K562 (cell line): Measurements from ENCODE around the gene ZNF169. TPM values are rescaled to one million over a fixed set of nuclear protein-coding genes. Genes with fewer than 3 reads are reported as not detected.

Experiments used
- CBX8 ChIP-seq: fragments of 200-600 bp; sonication (generic); IDR thresholded peaks from 2 replicates; pipeline ENCODE4 v1.6.1; 2012; ENCODE audit warnings: borderline replicate concordance, mixed run types, low read depth, mild to moderate bottlenecking, moderate library complexity, mixed read lengths, low read length, control low read depth, inconsistent platforms; ENCODE audit not compliant: poor library complexity, severe bottlenecking; ENCODE audit errors: extremely low read depth
- CREB3L1 ChIP-seq: fragments of 450-650 bp; IDR thresholded peaks from 2 replicates; pipeline ENCODE4 v1.6.1; 2014; ENCODE audit warnings: low read depth, mild to moderate bottlenecking, moderate library complexity, borderline replicate concordance
- ESRRB ChIP-seq: fragments of 250-450 bp; sonication (Bioruptor Pico); IDR thresholded peaks from 2 replicates; pipeline ENCODE4 v1.5.0; 2020; ENCODE audit warnings: mild to moderate bottlenecking, moderate library complexity, borderline replicate concordance
- FOXJ2 ChIP-seq: fragments of 200-800 bp; sonication (Bioruptor generic); IDR thresholded peaks from 2 replicates; pipeline ENCODE4 v1.6.1; 2016; ENCODE audit warnings: missing genetic modification characterization, missing compliant biosample characterization
- GATAD2B ChIP-seq: fragments of 450-650 bp; IDR thresholded peaks from 2 replicates; pipeline ENCODE4 v1.6.1; 2017; ENCODE audit warnings: mild to moderate bottlenecking, borderline replicate concordance
- MAZ ChIP-seq, 2 experiments: fragments of 450-650 bp in 1 of 2; sonication (generic) in 1 of 2; formaldehyde crosslinking; IDR thresholded peaks in 1 of 2; conservative IDR thresholded peaks in 1 of 2; 2 replicates each; pipeline versions ENCODE4 v1.4.0 to v1.5.0; 2020; ENCODE audit warnings: mild to moderate bottlenecking in 1 of 2, missing genetic modification reagents in 1 of 2
- NFXL1 ChIP-seq: fragments of 450-650 bp; formaldehyde crosslinking; IDR thresholded peaks from 2 replicates; pipeline ENCODE4 v1.4.0; 2021; ENCODE audit warnings: mild to moderate bottlenecking
- SMAD2 ChIP-seq: fragments of 150-350 bp; IDR thresholded peaks from 2 replicates; pipeline ENCODE4 v1.6.1; 2014; ENCODE audit warnings: low read depth, mild to moderate bottlenecking, low read length
- SNIP1 ChIP-seq: fragments of 450-650 bp; IDR thresholded peaks from 2 replicates; pipeline ENCODE4 v1.7.1; 2017; ENCODE audit warnings: low read depth, mild to moderate bottlenecking
- TCF7 ChIP-seq: sonication (generic); IDR thresholded peaks from 2 replicates; pipeline ENCODE4 v1.6.1; 2016; ENCODE audit warnings: antibody characterized with exemption, borderline replicate concordance
- TEAD4 ChIP-seq, 2 experiments: sonication (generic) in 1 of 2; formaldehyde crosslinking in 1 of 2; IDR thresholded peaks; 2 replicates each; pipeline versions ENCODE4 v1.6.1 to v1.8.0; 2012 to 2022; ENCODE audit warnings: borderline replicate concordance in 1 of 2, inconsistent platforms in 1 of 2, low read length in 1 of 2, mild to moderate bottlenecking in 1 of 2, missing genetic modification reagents in 1 of 2
- THRAP3 ChIP-seq: fragments of 450-650 bp; IDR thresholded peaks from 2 replicates; pipeline ENCODE4 v1.6.1; 2016; ENCODE audit warnings: mild to moderate bottlenecking, inconsistent platforms, borderline replicate concordance
- ZNF280B ChIP-seq: fragments of 250-450 bp; sonication (Bioruptor Pico); IDR thresholded peaks from 2 replicates; pipeline ENCODE4 v1.5.1; 2021; ENCODE audit warnings: mild to moderate bottlenecking
- ZNF311 ChIP-seq: fragments of 250-450 bp; sonication (Bioruptor Pico); IDR thresholded peaks from 2 replicates; pipeline ENCODE4 v1.4.0; 2020; ENCODE audit warnings: mild to moderate bottlenecking, moderate library complexity
- ZNF561 ChIP-seq: fragments of 450-650 bp; formaldehyde crosslinking; conservative IDR thresholded peaks from 2 replicates; pipeline ENCODE4 v1.4.0; 2020; ENCODE audit warnings: mild to moderate bottlenecking, moderate library complexity
- ZNF609 ChIP-seq: sonication (generic); formaldehyde crosslinking; IDR thresholded peaks from 2 replicates; pipeline ENCODE4 v1.8.1; 2023; ENCODE audit warnings: missing genetic modification reagents, mild to moderate bottlenecking, borderline replicate concordance
- ZNF668 ChIP-seq: fragments of 250-450 bp; sonication (Bioruptor Pico); IDR thresholded peaks from 2 replicates; pipeline ENCODE4 v1.8.0; 2022; ENCODE audit warnings: mild to moderate bottlenecking, inconsistent platforms
- ZNF695 ChIP-seq: fragments of 450-650 bp; formaldehyde crosslinking; IDR thresholded peaks from 2 replicates; pipeline ENCODE4 v1.4.0; 2020; ENCODE audit warnings: mild to moderate bottlenecking, moderate library complexity
- ZNF785 ChIP-seq: fragments of 250-450 bp; sonication (Bioruptor Pico); IDR thresholded peaks from 2 replicates; pipeline ENCODE4 v1.4.0; 2020; ENCODE audit warnings: mild to moderate bottlenecking
- polyA plus RNA-seq, 8 experiments: library from polyadenylated mRNA; depleted of rRNA in 4 of 8; stranded (reverse) in 5 of 8; unstranded in 3 of 8; fragments of >200 nt; fragmentation: Nextera tagmentation in 2 of 8; fragmentation: Illumina TruSeq in 1 of 8; extraction: Ambion mirVana in 2 of 8; extraction: Trizol in 1 of 8; gene quantifications; 2 replicates each; pipeline versions ENCODE4 v1.2.1 to v1.2.3, GENCODE V29; 2011 to 2014; ENCODE audit warnings: inconsistent platforms in 1 of 8, missing spikeins in 1 of 8
- total RNA-seq, 7 experiments: library from RNA; depleted of rRNA in 6 of 7; stranded (reverse); fragments of >200 nt in 6 of 7; fragmentation: Illumina TruSeq in 2 of 7; extraction: Trizol in 2 of 7; gene quantifications; 2 replicates each; pipeline versions ENCODE4 v1.2.1 to v1.2.3, GENCODE V29; 2011 to 2021; ENCODE audit warnings: low replicate concordance in 1 of 7
- TF ChIP-seq, protein P1 (sequence below): fragments of 450-650 bp; formaldehyde crosslinking; IDR thresholded peaks from 2 replicates; pipeline ENCODE4 v1.4.0; 2020; ENCODE audit warnings: mild to moderate bottlenecking

Gene ZNF169
- total and polyA plus RNA-seq, 9 of the 15 experiments (the other 6 are each of a cell fraction or from before 2014, with no cell fraction given) = 2.0 to 16.2 (median 5.6) TPM

DNA sequence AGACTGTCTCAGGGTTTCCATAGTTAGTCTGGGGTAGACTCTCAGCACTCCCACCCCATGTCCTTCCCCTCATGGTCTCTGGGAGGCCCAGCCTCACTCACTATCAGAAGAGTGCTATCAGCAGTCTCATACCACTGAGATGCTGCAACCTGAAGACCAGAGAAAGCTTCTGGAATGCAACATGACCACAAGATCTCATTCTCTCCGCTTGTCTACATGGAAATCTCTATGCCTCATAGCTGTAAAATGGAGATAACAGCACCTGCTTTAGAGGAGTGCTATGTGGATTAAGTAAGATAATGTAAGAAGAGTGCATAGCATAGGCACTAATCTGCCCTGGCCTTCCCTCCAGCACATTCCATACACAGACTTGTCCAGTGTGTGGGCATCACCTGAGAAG is 47.0 kb upstream of the ZNF169 start (continued):
- TF ChIP-seq NFXL1 (CRISPR knock-in tag) (no peak), FOXJ2 (tag) (no peak), GATAD2B (no peak), TCF7 (no peak), ESRRB (no peak), SNIP1 (no peak), ZNF785 (no peak), ZNF695 (CRISPR knock-in tag) (no peak), ZNF609 (CRISPR knock-in tag) (no peak), CBX8 (no peak), ZNF668 (no peak), ZNF280B (no peak), THRAP3 (no peak), CREB3L1 (no peak), SMAD2 (no peak), ZNF561 (CRISPR knock-in tag) (no peak), ZNF311 (no peak), MAZ (CRISPR knock-in tag; conservative IDR thresholded peaks at IDR 0.05 in 1 of 2, IDR thresholded peaks at IDR 0.05 in 1 of 2) (0 out of 4 replicates have a peak, but pooled peaks of 1 of the 2 experiments have one; percentile 12), TEAD4 (IDR thresholded peaks at IDR 0.05; ENCODE audit: low read length) (peak; percentile 98), TEAD4 (CRISPR knock-in tag; IDR thresholded peaks at IDR 0.05; ENCODE audit: borderline replicate concordance) (no peak)
- TF ChIP-seq, protein P1, sequence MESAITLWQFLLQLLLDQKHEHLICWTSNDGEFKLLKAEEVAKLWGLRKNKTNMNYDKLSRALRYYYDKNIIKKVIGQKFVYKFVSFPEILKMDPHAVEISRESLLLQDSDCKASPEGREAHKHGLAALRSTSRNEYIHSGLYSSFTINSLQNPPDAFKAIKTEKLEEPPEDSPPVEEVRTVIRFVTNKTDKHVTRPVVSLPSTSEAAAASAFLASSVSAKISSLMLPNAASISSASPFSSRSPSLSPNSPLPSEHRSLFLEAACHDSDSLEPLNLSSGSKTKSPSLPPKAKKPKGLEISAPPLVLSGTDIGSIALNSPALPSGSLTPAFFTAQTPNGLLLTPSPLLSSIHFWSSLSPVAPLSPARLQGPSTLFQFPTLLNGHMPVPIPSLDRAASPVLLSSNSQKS = no peak
